Amniotic stem cell (primary cell): ENCODE data around the gene PAPPA2.

ENCODE experiments used
- DNase-seq: peaks from one replicate; lab custom pipeline; 2025; lab: John Stamatoyannopoulos, UW

The PAPPA2 gene

GRCh38 chr1:176501599-176501998 is 38.6 kb downstream of the PAPPA2 start:
- DNase-seq, result no peak

DNA sequence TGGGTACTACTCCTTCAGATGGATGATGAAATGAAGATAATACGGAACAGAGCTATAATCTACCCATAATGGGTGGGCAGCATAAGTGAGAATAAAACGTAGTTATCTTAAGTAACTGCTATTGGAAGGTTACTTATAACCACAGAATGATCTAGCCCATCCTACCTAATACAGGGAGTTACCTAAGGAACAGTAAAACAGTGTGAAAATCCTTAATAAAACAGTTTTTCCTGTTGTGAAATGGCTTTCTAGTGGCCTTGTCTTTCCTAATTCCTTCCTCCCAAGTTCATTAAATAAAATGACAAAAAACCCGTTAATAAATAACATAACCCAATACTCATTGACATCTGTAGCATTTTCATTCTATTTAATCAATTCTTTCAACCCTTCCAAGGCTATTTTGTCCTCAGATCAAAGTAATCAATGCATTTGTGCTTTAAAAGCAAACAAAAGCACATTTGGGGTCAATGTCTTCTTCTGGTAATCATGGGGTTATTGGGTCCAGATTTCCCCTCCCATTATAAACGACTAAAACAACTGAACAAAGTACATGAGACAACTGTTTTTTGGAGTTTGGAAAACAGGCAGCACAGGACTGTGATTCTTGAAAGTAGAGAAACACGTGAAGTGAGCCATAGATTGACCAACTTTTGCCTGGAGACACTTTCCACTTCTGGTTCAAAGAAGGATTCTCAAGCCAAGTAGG is 42.0 kb downstream of the PAPPA2 start:
- DNase-seq, result no peak

GRCh38 chr1:176512966-176513365 is 50.0 kb downstream of the PAPPA2 start:
- DNase-seq, result no peak

DNA sequence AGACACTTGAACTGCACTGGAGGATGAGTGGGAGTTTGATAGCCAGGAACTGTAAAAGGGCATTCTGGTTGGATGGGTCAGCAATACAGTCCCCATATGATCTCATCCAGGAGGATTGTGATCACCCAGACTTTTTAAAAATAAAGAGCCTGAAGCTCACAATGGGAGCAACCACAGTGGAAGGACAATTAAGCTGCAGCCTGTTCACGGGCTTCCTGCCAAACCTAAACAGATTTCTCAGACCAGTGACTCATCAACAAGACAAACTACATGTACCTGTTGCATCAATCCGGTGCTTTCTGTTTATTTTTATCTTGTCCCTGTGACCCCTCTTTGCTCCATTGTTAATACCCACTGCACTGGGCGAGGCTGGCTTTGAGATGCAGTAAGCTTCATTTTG is 52.3 kb downstream of the PAPPA2 start:
- DNase-seq, result no peak

DNA sequence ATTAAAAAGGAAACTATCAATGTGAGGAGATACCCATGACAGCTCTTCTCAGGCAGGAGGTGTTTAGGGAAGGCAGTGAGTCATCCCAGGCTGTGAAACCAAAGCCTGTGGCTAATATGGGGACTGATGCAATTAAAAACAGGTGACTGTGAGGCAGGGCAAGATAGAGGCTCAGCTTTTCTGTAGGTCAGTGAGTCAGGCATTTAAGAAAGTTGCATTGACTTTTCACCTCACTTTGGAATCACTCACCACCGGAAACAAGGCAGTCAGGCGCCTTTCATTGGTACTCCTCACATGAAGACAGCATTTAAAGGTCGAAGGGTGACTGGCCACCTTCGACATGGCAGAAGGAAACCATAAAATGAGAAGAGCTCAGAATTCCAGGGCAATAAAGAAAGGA is 54.5 kb downstream of the PAPPA2 start:
- no peak for DNase-seq

GRCh38 chr1:176521211-176521610 is 58.2 kb downstream of the PAPPA2 start:
- DNase-seq, result no peak

DNA sequence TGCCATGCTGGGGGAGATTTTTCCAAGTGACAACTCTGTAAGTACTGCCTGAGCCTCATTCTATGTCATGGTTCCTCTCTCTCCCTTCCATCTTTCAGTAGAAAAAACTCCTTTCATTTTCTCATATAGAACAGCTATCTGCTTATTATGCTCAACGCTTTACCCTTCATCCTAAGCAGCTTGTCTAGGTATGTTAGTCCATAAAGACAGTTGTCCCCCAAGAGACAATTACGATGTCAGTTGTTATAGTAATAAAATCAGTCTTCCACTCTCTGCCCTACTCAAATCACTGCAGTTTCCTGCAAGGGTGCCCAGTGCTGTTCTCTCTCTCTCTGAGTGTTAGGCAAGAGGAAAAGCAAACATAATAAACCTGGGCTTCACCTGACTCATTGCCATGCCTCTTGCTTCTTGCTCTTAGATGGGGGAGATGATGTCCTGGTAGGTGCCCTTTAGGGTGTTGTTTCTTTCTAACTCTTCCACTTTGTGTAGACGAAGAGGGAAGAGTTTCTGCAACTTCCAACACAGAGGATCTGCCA is 59.4 kb downstream of the PAPPA2 start:
- no peak for DNase-seq

GRCh38 chr1:176529395-176530090 is 66.6 kb downstream of the PAPPA2 start:
- DNase-seq, result no peak

DNA sequence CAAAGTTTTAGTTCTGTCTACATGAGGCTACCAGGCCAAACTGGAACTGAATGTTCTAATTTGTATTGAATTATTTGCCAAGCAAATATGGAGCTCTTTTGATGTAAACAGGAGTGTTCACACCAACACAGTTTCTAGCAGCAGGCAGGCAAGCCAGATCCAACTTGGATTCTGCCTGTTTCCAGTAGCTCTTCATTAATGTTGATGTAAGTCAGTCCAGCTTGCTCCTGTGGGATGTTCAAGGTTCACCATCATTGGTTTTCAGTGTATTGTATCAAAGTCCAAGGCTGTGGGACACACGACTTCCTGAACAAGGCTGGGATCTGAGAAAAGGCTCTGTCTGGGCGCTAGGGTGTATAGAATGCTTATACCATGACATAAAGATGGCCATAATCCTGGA is 68.1 kb downstream of the PAPPA2 start:
- no peak for DNase-seq

GRCh38 chr1:176531921-176532897 is 69.2 kb downstream of the PAPPA2 start:
- DNase-seq, result no peak

GRCh38 chr1:176533020-176533419 is 70.0 kb downstream of the PAPPA2 start:
- DNase-seq, result no peak

DNA sequence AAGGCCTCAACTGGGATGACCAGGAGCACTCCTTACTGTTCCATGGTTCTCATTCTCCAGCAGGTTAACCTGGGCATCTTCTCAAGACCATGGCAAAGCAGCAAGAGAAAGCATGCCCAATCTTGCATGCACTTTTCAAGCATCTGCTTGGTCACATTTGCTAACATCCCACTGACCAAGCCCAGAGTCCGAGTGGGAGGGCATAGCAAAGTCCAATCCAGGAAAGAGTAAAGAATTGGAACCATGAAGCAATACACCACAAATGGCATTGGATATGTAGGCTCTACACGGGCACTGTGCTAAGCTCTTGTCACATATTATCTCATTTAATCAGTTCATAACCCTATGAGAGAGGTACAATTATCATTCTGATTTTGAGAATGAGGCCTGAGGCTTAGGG is 73.6 kb downstream of the PAPPA2 start:
- DNase-seq, result no peak

DNA sequence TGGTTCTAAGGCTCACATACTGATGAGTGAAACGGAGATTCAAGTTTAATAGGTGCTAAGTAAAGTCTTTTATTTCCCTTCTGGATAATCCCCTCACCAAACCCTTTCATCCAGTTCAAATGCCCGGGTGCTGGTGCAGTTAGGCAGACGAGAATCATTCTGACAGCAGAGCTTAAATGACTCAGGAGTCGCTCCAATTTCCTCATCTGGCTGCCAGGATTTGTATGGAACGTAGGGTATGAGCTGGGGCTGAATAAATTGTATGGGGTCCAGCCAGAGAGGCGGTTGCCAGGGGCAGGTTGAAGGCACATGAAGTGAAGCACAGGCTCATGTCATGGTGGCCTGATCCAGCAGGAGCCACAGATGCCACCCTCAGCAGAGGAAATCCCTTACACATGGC is 76.0 kb downstream of the PAPPA2 start:
- DNase-seq, result no peak

DNA sequence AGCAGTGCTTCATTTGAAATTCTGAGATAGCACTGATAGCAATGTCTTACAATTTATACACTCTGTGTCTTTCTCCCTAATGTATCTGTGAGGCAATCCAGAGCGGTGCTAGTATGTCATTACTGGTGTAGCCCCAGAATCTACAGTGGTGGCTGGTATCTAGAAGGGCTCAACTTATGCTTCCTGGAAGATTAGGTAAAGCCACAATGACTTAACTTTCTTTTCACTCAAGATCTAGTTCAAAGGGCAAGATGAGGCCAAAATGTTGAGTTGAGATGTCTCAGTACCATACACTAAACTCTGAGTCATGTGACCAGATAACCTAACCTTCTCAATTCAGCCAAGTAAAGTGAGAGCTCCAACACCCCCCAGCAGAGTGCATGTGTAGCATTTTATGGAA is 77.5 kb downstream of the PAPPA2 start:
- DNase-seq, result no peak

GRCh38 chr1:176541663-176542062 is 78.7 kb downstream of the PAPPA2 start:
- no peak for DNase-seq

- DNase-seq, result no peak
Observed at GRCh38 chr1:176542352-176542751, 79.4 kb downstream of the PAPPA2 start.

- no peak for DNase-seq
Observed at GRCh38 chr1:176543360-176544129, 80.6 kb downstream of the PAPPA2 start.

DNA sequence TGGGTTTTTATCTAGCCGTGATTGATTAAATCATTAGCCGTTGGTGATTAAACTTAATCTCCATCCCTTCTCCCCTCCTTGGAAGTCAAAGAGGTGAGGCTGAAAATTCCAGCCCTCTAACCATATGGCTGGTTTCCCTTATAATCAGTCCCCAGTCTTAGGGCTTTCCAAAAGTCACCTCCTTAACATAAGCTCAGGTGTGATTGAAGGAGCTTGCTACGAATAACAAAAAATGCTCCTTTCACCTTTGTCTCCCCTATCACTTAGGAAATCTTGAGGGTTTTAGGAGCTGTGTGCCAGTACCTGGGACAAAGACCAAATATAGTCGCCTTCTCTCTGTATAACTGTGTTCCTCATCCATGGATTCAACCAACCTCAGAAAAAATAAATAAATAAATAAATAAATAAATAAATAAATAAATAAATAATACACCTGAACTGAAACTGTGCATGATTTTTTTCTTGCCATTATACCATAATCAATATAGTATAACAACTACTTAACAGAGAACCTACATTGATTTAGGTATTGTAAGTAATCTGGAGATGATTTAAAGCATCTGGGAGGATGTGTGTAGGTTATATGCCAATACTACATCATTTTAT is 82.2 kb downstream of the PAPPA2 start:
- no peak for DNase-seq

GRCh38 chr1:176546825-176547224 is 83.8 kb downstream of the PAPPA2 start:
- DNase-seq, result no peak

- no peak for DNase-seq
Observed at GRCh38 chr1:176551146-176551545, 88.2 kb downstream of the PAPPA2 start.
